Smooth muscle cell of the brain vasculature (primary cell): ENCODE results near the gene PIN1.

Experiments used
- DNase-seq: peaks from one replicate; pipeline ENCODE4 v3.0.0-alpha.2; 2012; ENCODE audit warnings: low read depth, low spot score

Gene PIN1

DNA sequence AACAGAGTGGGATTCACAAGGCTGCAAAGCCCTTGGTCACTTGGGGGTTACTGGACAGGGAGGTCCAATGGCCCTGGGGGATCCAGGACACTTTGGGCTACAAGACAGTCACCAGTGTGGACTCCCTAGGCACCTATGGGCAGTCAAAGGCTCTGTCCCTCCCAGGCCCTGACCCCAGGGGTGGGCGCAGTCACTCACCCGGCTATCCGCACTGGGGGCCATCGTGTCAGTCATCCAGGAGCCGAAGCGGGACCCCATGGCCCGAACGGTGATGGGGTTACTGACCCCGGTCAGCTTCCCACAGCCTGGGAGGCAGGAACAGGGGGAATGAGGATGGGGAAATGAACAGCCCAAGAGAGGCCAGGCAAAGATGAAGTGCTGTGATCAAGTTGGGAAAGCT is 21.5 kb downstream of the PIN1 start:
- DNase-seq = no peak

- no peak for DNase-seq
These were observed 22.1 kb downstream of the PIN1 start for GRCh38 chr19:9857076-9857721.

GRCh38 chr19:9857920-9858746 is 23.0 kb downstream of the PIN1 start:
- DNase-seq = no peak

- DNase-seq = no peak
These were observed 23.6 kb downstream of the PIN1 start for GRCh38 chr19:9858766-9859165.

DNA sequence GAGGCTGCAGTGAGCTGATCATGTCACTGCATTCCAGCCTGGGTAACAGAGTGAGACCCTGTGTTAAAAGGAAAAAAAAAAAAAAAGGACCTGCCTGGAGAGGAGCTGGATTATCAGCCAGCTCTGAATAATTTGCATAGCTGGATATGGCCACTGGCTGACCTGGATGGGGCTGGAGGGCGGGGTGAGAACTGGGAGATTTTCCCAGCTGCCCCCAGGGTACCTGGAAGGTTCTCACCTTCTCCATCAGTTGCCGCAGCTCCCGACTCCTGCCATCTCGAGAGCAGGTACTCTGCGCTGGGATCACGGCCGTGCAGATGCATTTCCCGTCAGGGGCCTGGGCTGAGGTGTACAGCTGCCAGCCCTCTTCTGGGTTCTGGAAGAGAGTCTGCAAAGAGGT is 25.3 kb downstream of the PIN1 start:
- DNase-seq = no peak

- DNase-seq = no peak
These were observed 26.4 kb downstream of the PIN1 start for GRCh38 chr19:9861503-9861902.

- DNase-seq = no peak
These were observed 27.8 kb downstream of the PIN1 start for GRCh38 chr19:9862938-9863337.

DNA sequence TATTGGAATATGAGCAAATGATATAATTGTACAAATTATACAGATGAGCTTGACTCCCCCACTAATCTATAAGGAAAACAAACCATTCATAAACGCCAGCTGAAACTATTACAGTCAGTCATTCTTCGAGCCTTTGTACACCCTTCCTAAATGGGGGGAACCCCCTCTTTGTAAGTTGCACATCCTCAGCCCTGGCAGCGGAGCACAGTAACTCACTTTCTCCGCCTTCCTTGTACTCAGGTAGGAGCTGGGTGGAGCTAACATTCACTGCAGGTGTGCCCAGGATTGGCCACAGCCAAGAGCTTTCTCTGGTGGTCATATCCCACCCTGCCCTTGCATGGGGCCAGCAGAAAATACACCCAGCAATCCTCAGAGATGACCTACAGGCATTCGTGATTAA is 28.6 kb downstream of the PIN1 start:
- no peak for DNase-seq

GRCh38 chr19:9865732-9866501 is 30.8 kb downstream of the PIN1 start:
- no peak for DNase-seq

DNA sequence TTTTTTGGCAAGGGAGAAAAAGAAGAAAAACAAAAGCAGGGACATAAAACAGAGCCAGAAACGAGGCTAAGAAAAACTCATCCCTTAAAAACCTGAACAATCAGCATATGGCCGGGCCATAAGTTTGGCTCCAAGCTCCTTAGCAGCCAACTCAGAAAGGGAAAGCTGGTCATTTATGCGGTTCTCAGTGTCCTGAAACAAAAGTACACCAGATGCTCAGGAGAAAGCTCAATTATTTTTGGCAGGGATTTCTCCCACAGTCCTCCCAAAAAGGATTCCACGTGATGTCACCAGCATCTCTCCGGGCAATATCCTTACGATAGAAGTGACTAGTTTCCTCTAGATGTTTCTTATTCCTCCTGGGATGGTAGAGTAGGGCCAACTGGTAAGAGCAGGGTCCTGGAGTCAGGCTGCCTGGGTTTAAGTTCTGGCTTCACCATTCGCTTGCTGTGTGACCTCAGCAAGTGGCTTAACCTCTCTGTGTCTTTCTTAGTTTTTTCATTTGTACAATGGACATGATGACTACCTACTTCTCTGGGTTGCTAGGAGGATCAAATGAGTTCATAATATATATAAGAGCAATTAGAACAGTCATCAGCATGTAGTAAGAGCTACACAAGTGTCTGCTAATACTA is 34.0 kb downstream of the PIN1 start:
- DNase-seq = no peak

GRCh38 chr19:9871626-9872338 is 36.7 kb downstream of the PIN1 start:
- DNase-seq = no peak

- DNase-seq = no peak
These were observed 37.6 kb downstream of the PIN1 start for GRCh38 chr19:9872618-9873242.

- DNase-seq = no peak
These were observed 40.0 kb downstream of the PIN1 start for GRCh38 chr19:9875031-9875627.

- DNase-seq = no peak
These were observed 40.7 kb downstream of the PIN1 start for GRCh38 chr19:9875796-9876195.

GRCh38 chr19:9877780-9878510 is 42.8 kb downstream of the PIN1 start:
- DNase-seq = no peak

DNA sequence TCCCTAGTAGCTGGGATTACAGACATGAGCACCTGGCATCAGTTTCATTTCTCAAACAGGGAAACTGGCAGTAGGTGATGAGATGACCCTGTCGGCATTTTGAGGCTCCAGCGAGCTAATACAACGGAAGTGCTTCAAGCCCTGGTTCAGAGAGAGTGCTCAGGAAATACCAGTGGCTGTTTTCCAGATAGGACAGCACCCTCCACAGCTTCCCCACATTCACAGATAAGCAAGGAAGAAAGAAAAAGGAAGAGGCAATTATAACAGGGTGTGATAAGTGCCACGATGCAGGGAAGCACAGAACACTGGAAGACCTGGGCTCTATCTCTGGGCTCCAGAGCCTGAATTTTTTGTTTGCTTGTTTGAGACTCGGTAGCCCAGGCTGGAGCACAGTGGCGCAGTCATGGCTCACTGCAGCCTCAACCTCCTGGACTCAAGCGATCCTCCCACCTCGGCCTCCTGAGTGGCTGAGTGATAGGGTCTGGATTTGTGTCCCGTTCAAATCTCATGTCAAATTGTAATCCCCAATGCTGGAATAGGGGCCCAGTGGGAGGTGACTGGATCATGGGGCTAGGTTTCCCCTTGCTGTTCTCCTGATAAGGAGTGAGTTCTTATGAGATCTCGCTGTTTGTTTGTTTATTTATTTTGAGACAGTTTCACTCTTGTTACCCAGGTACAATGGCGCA is 43.5 kb downstream of the PIN1 start:
- no peak for DNase-seq

GRCh38 chr19:9881720-9882119 is 46.6 kb downstream of the PIN1 start:
- DNase-seq = no peak

DNA sequence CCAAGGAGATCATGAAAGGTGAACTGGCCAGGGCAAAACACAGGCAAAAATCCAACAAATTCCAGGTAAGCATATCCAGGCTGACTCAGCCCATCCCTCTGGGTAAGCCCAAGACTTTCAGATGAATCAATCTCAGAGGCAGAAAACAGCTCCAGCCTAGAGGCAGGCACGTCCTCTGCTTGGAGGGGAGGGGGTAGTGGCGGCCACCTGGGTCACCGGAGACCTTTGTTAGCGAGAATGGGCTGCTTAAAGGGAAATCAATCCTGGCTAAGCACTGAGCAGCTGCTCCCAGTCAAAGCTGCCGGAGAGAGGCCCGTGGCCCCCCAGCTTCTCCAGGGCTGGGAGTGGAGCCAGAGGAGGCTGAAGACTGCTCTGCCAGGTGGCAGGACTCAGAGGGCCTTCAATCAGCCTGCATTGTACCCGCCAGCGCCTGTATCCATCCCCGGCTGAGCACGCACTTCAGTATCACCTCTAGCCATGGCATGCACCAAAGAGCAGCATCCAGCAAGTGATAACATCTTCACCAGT is 48.2 kb downstream of the PIN1 start:
- DNase-seq = no peak

- DNase-seq = no peak
These were observed 48.6 kb downstream of the PIN1 start for GRCh38 chr19:9883764-9884163.
